GM12878 (cell line): ENCODE measurements around the gene DAPK2. TPM values are rescaled to one million over a fixed set of nuclear protein-coding genes. Genes with fewer than 3 reads are reported as not detected.

ENCODE experiments used
- ATAC-seq: fragments of 200-7000 bp; cut with Tn5 transposase; 3 replicates; pipeline ENCODE4 v1.9.1; 2020; ENCODE audit warnings: mild to moderate bottlenecking, moderate library complexity
- BruUV-seq: library from RNA; stranded (reverse); fragments of 400-500 nt; replicated peaks from 2 replicates; lab custom pipeline; 2021; lab: Mats Ljungman, UMichigan
- CTCF ChIA-PET: fragments of 300-600 bp; sonication (Branson Sonifier 250); formaldehyde crosslinking; extraction: SDS; loops from one replicate; lab custom pipeline; 2021; ENCODE audit warnings: inconsistent platforms; lab: Yijun Ruan, JAX
- POLR2A ChIA-PET: fragments of 350-600 bp; formaldehyde crosslinking; extraction: SDS; loops from one replicate; lab custom pipeline; 2021; ENCODE audit warnings: inconsistent platforms; lab: Charles Lee
- RAD21 ChIA-PET: fragments of 300-600 bp; sonication (Branson Sonifier 250); formaldehyde crosslinking; loops from one replicate; lab custom pipeline; 2023; ENCODE audit warnings: antibody characterized with exemption; ENCODE audit not compliant: unreplicated experiment; lab: Charles Lee
- SMC1A ChIA-PET: fragments of 300-600 bp; sonication (Branson Sonifier 250); formaldehyde crosslinking; loops from one replicate; lab custom pipeline; 2023; ENCODE audit not compliant: unreplicated experiment, uncharacterized antibody; lab: Charles Lee
- DNase-seq: peaks from one replicate; pipeline ENCODE4 v3.0.0-alpha.2; 2011; ENCODE audit warnings: low read depth, low spot score
- FAIRE-seq: peaks from 3 replicates; lab custom pipeline; 2011; peaks lifted over from hg19 to GRCh38; lab: Jason Lieb, UNC
- H2AFZ ChIP-seq: 2 replicates; pipeline ENCODE4 v1.6.0; 2011; ENCODE audit warnings: low read depth, low read length, control low read depth; ENCODE audit not compliant: control insufficient read depth
- H3K27ac ChIP-seq: 2 replicates; pipeline ENCODE4 v1.5.1; 2011; ENCODE audit warnings: control low read depth; ENCODE audit not compliant: control insufficient read depth, insufficient read depth
- H3K27me3 ChIP-seq, 2 experiments: replicated peaks in 1 of 2; 2 replicates each; pipeline versions ENCODE4 v1.6.0 to v1.6.1; 2011; ENCODE audit warnings: low read length in 1 of 2; ENCODE audit not compliant: control insufficient read depth in 2 of 2, insufficient read depth in 2 of 2
- H3K36me3 ChIP-seq, 2 experiments: 2 replicates each; pipeline ENCODE4 v1.5.1; 2011; ENCODE audit warnings: low read length in 1 of 2; ENCODE audit not compliant: control insufficient read depth in 2 of 2, insufficient read depth in 2 of 2
- H3K4me1 ChIP-seq: 2 replicates; pipeline ENCODE4 v1.6.1; 2011; ENCODE audit warnings: mild to moderate bottlenecking, low read length, moderate library complexity, mixed read lengths; ENCODE audit not compliant: control insufficient read depth, insufficient read depth
- H3K4me2 ChIP-seq: 2 replicates; pipeline ENCODE4 v1.6.0; 2011; ENCODE audit warnings: control low read depth; ENCODE audit not compliant: control insufficient read depth, insufficient read depth
- H3K4me3 ChIP-seq: fragments of 200-600 bp; sonication (generic); 2 replicates; pipeline ENCODE4 v1.5.1; 2016
- H3K79me2 ChIP-seq: 2 replicates; pipeline ENCODE4 v1.6.0; 2011; ENCODE audit warnings: low read length; ENCODE audit not compliant: control insufficient read depth, insufficient read depth
- H3K9ac ChIP-seq: 2 replicates; pipeline ENCODE4 v1.8.0; 2011; ENCODE audit warnings: low read length, control low read depth, mixed read lengths; ENCODE audit not compliant: control insufficient read depth, insufficient read depth
- H3K9me3 ChIP-seq: replicated peaks from 3 replicates; pipeline ENCODE4 v1.5.1; 2011; ENCODE audit warnings: mild to moderate bottlenecking, low read length; ENCODE audit not compliant: control insufficient read depth, insufficient read depth
- H4K20me1 ChIP-seq: 2 replicates; pipeline ENCODE4 v1.6.0; 2011; ENCODE audit not compliant: control insufficient read depth, insufficient read depth
- E2F4 ChIP-seq: IDR thresholded peaks from 2 replicates; pipeline ENCODE4 v1.6.1; 2012; ENCODE audit warnings: low read depth, low read length, improper control_type of control experiment
- HDAC2 ChIP-seq: fragments of 200-600 bp; sonication (generic); IDR thresholded peaks from 2 replicates; pipeline ENCODE4 v1.6.1; 2017
- IRF3 ChIP-seq: fragments of 450-650 bp; IDR thresholded peaks from 2 replicates; pipeline ENCODE4 v1.6.1; 2014; ENCODE audit warnings: mild to moderate bottlenecking
- IRF5 ChIP-seq: fragments of 450-650 bp; IDR thresholded peaks from 2 replicates; pipeline ENCODE4 v1.6.1; 2017; ENCODE audit warnings: borderline replicate concordance
- NR2C1 ChIP-seq: fragments of 450-650 bp; IDR thresholded peaks from 2 replicates; pipeline ENCODE4 v1.6.1; 2017; ENCODE audit warnings: antibody characterized with exemption, mild to moderate bottlenecking, moderate library complexity
- RAD51 ChIP-seq: fragments of 450-650 bp; IDR thresholded peaks from 2 replicates; pipeline ENCODE4 v1.6.1; 2016; ENCODE audit warnings: moderate library complexity, mild to moderate bottlenecking, inconsistent platforms
- RB1 ChIP-seq: fragments of 450-650 bp; formaldehyde crosslinking; IDR thresholded peaks from 2 replicates; pipeline ENCODE4 v1.6.1; 2017; ENCODE audit warnings: mild to moderate bottlenecking, borderline replicate concordance
- RELB ChIP-seq: fragments of 450-650 bp; IDR thresholded peaks from 2 replicates; pipeline ENCODE4 v1.6.1; 2017; ENCODE audit warnings: low read depth, mild to moderate bottlenecking, moderate library complexity
- SMC3 ChIP-seq: IDR thresholded peaks from 2 replicates; pipeline ENCODE4 v1.6.1; 2011; ENCODE audit warnings: low read length, improper control_type of control experiment, borderline replicate concordance
- ZBTB4 ChIP-seq: fragments of 450-650 bp; formaldehyde crosslinking; IDR thresholded peaks from 2 replicates; pipeline ENCODE4 v1.4.0; 2022; ENCODE audit warnings: mild to moderate bottlenecking, moderate library complexity
- WGBS: methylation state at CpG from one replicate; pipeline ENCODE4 v1.1.6; 2016; ENCODE audit warnings: low lambda C conversion rate; ENCODE audit not compliant: insufficient replicate concordance, insufficient coverage; ENCODE audit errors: missing lambda C conversion rate; 5-methylcytosine and 5-hydroxymethylcytosine counted together
- in situ Hi-C: fragments of 300-500 bp; cut with MboI; formaldehyde crosslinking; loops from 9 replicates; pipeline ENCODE4 v1.14.3; 2018; ENCODE audit warnings: mixed read lengths
- intact Hi-C: fragments of 100-400 bp; cut with micrococcal nuclease; formaldehyde crosslinking; loops from one replicate; pipeline ENCODE4 v1.14.2; 2022; ENCODE audit not compliant: unreplicated experiment
- polyA plus RNA-seq, 11 experiments: library from polyadenylated mRNA; depleted of rRNA in 4 of 11; unstranded in 6 of 11; stranded (reverse) in 5 of 11; fragments of >200 nt; fragmentation: Nextera tagmentation in 4 of 11; fragmentation: Illumina TruSeq in 1 of 11; extraction: Ambion mirVana in 4 of 11; extraction: Trizol in 1 of 11; gene quantifications; 1 replicate in 1 of 11; 2 replicates in 10 of 11; pipeline versions ENCODE4 v1.2.1 to v1.2.3, GENCODE V29; 2011 to 2016; ENCODE audit warnings: inconsistent platforms in 2 of 11, missing spikeins in 2 of 11, low read depth in 1 of 11
- total RNA-seq, 4 experiments: library from RNA; depleted of rRNA in 3 of 4; stranded (reverse); fragments of >200 nt in 3 of 4; fragmentation: Illumina TruSeq in 1 of 4; extraction: Trizol in 1 of 4; gene quantifications; 2 replicates each; pipeline versions ENCODE4 v1.2.1 to v1.2.3, GENCODE V29; 2013 to 2021

The DAPK2 gene
- total and polyA plus RNA-seq, 10 of the 15 experiments (the other 5 are each of a cell fraction or from before 2014, with no cell fraction given), result 0.69 to 8.4 (median 4.1) TPM

DNA sequence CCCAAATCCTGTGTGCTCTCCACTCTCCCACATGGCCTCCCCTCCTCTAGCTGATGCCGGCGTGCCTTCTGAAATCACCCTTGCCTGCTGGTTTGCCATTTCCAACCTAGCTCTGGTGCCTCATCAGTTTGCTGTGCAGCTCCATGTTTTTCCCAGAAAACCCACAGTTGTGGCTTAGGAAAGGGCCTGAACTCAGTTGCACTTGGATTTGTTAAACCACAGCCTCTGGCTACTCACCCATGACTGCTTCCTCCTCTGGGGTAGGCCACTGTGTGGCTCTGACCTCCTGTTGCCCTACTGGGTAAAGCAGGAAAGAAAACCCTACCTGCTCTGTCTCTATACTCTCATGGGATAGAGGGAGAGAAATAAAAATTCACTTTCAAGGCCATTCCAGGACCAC is 97.3 kb downstream of the DAPK2 start (continued):
- TF ChIP-seq RELB, result no peak
- no peak for TF ChIP-seq HDAC2
- TF ChIP-seq RAD51, result no peak
- no peak for TF ChIP-seq IRF5
- TF ChIP-seq NR2C1, result no peak
- TF ChIP-seq, all 136 proteins: peak for 0

DNA sequence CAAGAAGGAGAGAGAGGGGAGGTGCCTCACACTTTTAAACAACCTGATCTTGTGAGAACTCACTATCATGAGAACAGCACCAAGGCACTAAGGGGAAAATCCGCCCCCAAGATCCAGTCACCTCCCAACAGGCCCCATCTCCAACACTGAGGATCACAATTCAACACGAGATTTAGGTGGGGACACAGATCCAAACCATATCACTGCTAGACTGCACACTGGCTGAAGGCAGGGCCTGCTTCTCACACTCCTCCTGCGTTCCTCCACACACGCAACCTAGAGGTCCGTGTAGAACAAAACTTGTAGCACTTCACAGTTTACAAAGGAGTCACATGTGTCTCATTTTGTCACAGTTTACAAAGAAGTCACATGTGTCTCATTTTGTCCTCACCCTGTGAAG is 97.8 kb downstream of the DAPK2 start:
- SMC1A ChIA-PET, result interaction anchor here (2.6 to 5.6 kb wide), 2 partner anchors 62 to 196 kb away, joined by 9 to 39 read pairs; no protein-coding TSS in a partner anchor
- Histone ChIP-seq H3K9me3 (no peaks in the 10 kb centered on the region; the same call in 2 of the 3 replicates), H2AFZ (no peak overlapping the region)
- no peak for TF ChIP-seq RB1
- TF ChIP-seq E2F4, result no peak
- TF ChIP-seq IRF3, result no peak
- TF ChIP-seq SMC3, result no peak
- no peak for TF ChIP-seq ZBTB4 (CRISPR knock-in tag)
- TF ChIP-seq, all 136 proteins: peak for 0
- Histone ChIP-seq H3K36me3 (no peaks in the 10 kb centered on the region), H3K79me2 (no peaks in the 10 kb centered on the region), H3K9ac (no peak overlapping the region), H3K27ac (no peak overlapping the region), H3K4me1 (peaks cover 5% of the 10 kb centered on the region), H3K4me3 (no peak overlapping the region), H4K20me1 (no peaks in the 10 kb centered on the region), H3K27me3 (no peaks in the 10 kb centered on the region), H3K4me2 (no peak overlapping the region)
- ChIA-PET RAD21 (interaction anchor here (0.6 to 1.2 kb wide), 3 partner anchors 38 to 196 kb away, joined by 3 to 4 read pairs (median 4); no protein-coding TSS in a partner anchor), POLR2A (no interaction called here), CTCF (interaction anchor here (0.8 to 2.9 kb wide), 6 partner anchors 9 to 338 kb away, joined by 3 to 8 read pairs (median 3); no protein-coding TSS in a partner anchor)
- FAIRE-seq (no peak), ATAC-seq (no peak), DNase-seq (no peak)
- in situ Hi-C loops (no loop called here), intact Hi-C loops (no loop called here)
- 82% methylated on average over 5 of the region's 5 CpGs for WGBS
- BruUV-seq, result no TSS peak
